OCI-LY1 (cell line): Measurements from ENCODE around the gene RIN1.

Experiments
- H2AFZ ChIP-seq: fragments of 200-600 bp; sonication (generic), shearing (Covaris generic); 2 replicates; pipeline ENCODE4 v1.6.0; 2014; ENCODE audit warnings: antibody characterized with exemption, mild to moderate bottlenecking, low read length
- H3F3A ChIP-seq: fragments of 200-600 bp; sonication (generic), shearing (Covaris generic); 2 replicates; pipeline ENCODE4 v1.6.0; 2014; ENCODE audit warnings: mild to moderate bottlenecking, antibody characterized with exemption, low read length, moderate library complexity; ENCODE audit not compliant: insufficient read depth
- H3K27ac ChIP-seq: fragments of 200-600 bp; sonication (generic); 2 replicates; pipeline ENCODE4 v1.5.1; 2014; ENCODE audit warnings: low read length, mixed run types, mild to moderate bottlenecking, low read depth; ENCODE audit not compliant: poor library complexity, severe bottlenecking
- H3K27me3 ChIP-seq: fragments of 200-600 bp; sonication (generic); 2 replicates; pipeline ENCODE4 v1.6.0; 2014; ENCODE audit warnings: antibody characterized with exemption, mild to moderate bottlenecking, low read length, moderate library complexity; ENCODE audit not compliant: insufficient read depth
- H3K36me3 ChIP-seq: fragments of 200-600 bp; sonication (generic); 2 replicates; pipeline ENCODE4 v1.6.1; 2014; ENCODE audit warnings: mild to moderate bottlenecking, antibody characterized with exemption, low read length, moderate library complexity, mixed read lengths; ENCODE audit not compliant: insufficient read depth
- H3K4me1 ChIP-seq: fragments of 200-600 bp; sonication (generic); 2 replicates; pipeline ENCODE4 v1.5.1; 2014; ENCODE audit warnings: mild to moderate bottlenecking, low read length, moderate library complexity; ENCODE audit not compliant: insufficient read depth, severe bottlenecking
- H3K4me2 ChIP-seq: fragments of 200-600 bp; sonication (generic), shearing (Covaris generic); 2 replicates; pipeline ENCODE4 v1.6.1; 2014; ENCODE audit warnings: low read length
- H3K4me3 ChIP-seq: fragments of 200-600 bp; sonication (generic); 2 replicates; pipeline ENCODE4 v1.5.1; 2014; ENCODE audit warnings: low read length, low read depth, mild to moderate bottlenecking, mixed read lengths; ENCODE audit not compliant: poor library complexity, severe bottlenecking
- H3K79me2 ChIP-seq: fragments of 200-600 bp; shearing (Covaris generic); 2 replicates; pipeline ENCODE4 v1.6.1; 2016; ENCODE audit warnings: mixed run types, low read length, mixed read lengths; ENCODE audit not compliant: insufficient read depth
- H3K9ac ChIP-seq: fragments of 200-600 bp; sonication (generic), shearing (Covaris generic); 2 replicates; pipeline ENCODE4 v1.6.1; 2014; ENCODE audit warnings: mild to moderate bottlenecking, low read length, mixed read lengths
- H3K9me2 ChIP-seq: fragments of 200-600 bp; sonication (generic), shearing (Covaris generic); 2 replicates; pipeline ENCODE4 v1.6.1; 2014; ENCODE audit warnings: low read depth, mild to moderate bottlenecking, low read length, mixed read lengths
- H3K9me3 ChIP-seq: fragments of 200-600 bp; shearing (Covaris generic); 2 replicates; pipeline ENCODE4 v1.6.1; 2014; ENCODE audit warnings: low read length, mixed read lengths
- H4K20me1 ChIP-seq: fragments of 200-600 bp; sonication (generic), shearing (Covaris generic); 2 replicates; pipeline ENCODE4 v1.6.0; 2016; ENCODE audit warnings: mild to moderate bottlenecking, low read length; ENCODE audit not compliant: insufficient read depth
- CTCF ChIP-seq: fragments of 200-600 bp; sonication (generic), shearing (Covaris generic); IDR thresholded peaks from 2 replicates; pipeline ENCODE4 v1.5.1; 2017; ENCODE audit warnings: mild to moderate bottlenecking, antibody characterized with exemption, low read length, moderate library complexity, mixed read lengths
- EZH2 ChIP-seq: fragments of 200-600 bp; sonication (generic), shearing (Covaris generic); IDR thresholded peaks from 2 replicates; pipeline ENCODE4 v1.8.0; 2017; ENCODE audit warnings: borderline replicate concordance, mixed run types, mild to moderate bottlenecking, antibody characterized with exemption, low read length, moderate library complexity, mixed read lengths

The RIN1 gene

DNA sequence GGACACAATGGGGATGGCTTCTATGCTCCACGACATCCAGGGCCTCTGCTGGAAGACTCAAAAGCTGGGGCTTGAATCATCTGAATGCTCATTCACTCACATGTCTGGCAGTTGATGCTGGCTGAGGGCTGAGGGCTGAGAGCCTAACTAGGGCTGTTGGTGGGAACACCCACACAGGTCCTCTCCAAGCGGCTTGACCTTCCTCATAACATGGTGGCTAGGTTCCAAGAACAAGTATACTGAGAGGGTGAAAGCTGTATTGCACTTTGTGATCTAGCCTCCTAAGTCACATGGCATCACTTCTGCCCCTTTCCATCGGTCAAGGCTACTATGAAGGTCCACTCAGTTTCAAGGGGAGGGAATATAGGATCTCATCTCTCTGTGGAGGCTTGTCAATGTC is 37.0 kb downstream of the RIN1 start:
- no peaks in the 10 kb centered on the region for H3F3A ChIP-seq
- H3K4me2 ChIP-seq, result no peak overlapping the region
- no peak overlapping the region for H3K4me3 ChIP-seq
- H3K27ac ChIP-seq, result no peak overlapping the region
- peaks cover 8% of the 10 kb centered on the region; the same call in 1 of the 2 replicates for H3K27me3 ChIP-seq
- H3K36me3 ChIP-seq, result no peaks in the 10 kb centered on the region
- no peaks in the 10 kb centered on the region for H3K79me2 ChIP-seq
- H3K9ac ChIP-seq, result no peak overlapping the region
- H2AFZ ChIP-seq, result no peak overlapping the region
- TF ChIP-seq CTCF, result no peak
- TF ChIP-seq EZH2, result no peak
- H4K20me1 ChIP-seq, result no peaks in the 10 kb centered on the region
- no peaks in the 10 kb centered on the region for H3K9me2 ChIP-seq
- no peaks in the 10 kb centered on the region for H3K9me3 ChIP-seq
- no peaks in the 10 kb centered on the region for H3K4me1 ChIP-seq

DNA sequence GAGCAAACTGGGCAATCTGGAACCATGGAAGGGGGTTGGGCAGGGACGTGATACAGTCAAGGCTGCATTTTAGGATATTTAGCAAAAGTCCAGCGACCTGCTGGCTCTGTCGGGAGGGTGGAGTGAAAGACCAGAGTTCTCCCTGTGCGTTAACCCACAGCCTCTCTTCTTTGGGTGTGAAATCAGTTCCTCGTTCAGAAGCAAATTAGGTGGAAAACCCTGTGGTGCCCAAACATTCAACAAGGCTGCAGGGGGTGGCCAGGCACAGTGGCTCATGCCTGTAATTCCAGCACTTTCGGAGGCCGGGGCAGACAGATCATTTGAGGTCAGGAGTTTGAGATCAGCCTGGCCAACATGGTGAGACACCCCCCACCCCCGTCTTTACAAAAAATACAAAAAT is 38.6 kb downstream of the RIN1 start:
- no peaks in the 10 kb centered on the region for H3K9me2 ChIP-seq
- H3K4me1 ChIP-seq, result no peaks in the 10 kb centered on the region
- H3K9me3 ChIP-seq, result no peaks in the 10 kb centered on the region
- no peaks in the 10 kb centered on the region for H3F3A ChIP-seq
- H3K9ac ChIP-seq, result no peak overlapping the region
- H3K4me3 ChIP-seq, result no peak overlapping the region
- no peaks in the 10 kb centered on the region for H3K36me3 ChIP-seq
- H3K79me2 ChIP-seq, result no peaks in the 10 kb centered on the region
- no peak for TF ChIP-seq EZH2
- no peak for TF ChIP-seq CTCF
- no peak overlapping the region for H3K27ac ChIP-seq
- H4K20me1 ChIP-seq, result no peaks in the 10 kb centered on the region
- H2AFZ ChIP-seq, result no peak overlapping the region
- H3K4me2 ChIP-seq, result no peak overlapping the region
- peaks cover 6% of the 10 kb centered on the region; the same call in 1 of the 2 replicates for H3K27me3 ChIP-seq

DNA sequence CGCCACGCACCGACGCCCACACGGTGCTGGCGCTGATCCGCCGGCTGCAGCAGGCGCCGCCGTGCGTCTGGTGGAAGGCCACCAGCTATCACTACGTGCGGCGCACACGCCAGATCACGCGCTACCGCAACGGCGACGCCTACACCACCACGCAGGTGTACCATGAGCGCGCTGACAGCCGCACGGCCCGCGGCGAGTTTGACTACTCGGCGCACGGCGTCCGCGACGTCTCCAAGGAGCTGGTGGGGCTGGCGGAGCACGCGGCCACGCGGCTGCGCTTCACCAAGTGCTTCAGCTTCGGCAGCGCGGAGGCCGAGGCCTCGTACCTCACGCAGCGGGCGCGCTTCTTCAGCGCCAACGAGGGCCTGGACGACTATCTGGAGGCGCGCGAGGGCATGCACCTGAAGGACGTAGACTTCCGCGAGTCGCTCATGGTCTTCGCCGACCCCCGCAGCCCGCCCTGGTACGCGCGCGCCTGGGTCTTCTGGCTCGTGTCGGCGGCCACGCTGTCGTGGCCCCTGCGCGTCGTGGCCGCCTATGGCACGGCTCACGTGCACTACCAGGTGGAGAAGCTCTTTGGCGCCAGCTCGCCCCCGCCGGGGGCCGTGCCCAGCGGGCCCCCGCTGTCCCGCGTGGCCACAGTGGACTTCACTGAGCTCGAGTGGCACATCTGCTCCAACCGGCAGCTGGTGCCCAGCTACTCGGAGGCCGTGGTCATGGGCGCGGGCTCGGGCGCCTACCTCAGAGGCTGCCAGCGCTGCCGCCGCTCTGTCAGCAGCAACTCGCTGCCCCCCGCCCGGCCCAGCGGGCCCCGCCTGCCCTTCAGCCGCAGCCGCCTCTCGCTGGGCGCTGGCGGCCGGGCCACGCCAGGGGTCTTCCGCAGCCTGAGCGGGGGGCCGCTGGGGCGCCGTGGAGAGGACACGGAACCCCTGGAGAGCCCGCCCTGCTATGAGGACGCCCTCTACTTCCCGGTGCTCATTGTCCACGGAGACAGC is 41.3 kb downstream of the RIN1 start:
- H3K27me3 ChIP-seq, result peaks cover 4% of the 10 kb centered on the region; the same call in 1 of the 2 replicates
- no peaks in the 10 kb centered on the region for H3F3A ChIP-seq
- H2AFZ ChIP-seq, result no peak overlapping the region
- no peaks in the 10 kb centered on the region for H3K9me3 ChIP-seq
- no peak overlapping the region for H3K9ac ChIP-seq
- no peaks in the 10 kb centered on the region for H3K79me2 ChIP-seq
- no peak overlapping the region for H3K27ac ChIP-seq
- H3K9me2 ChIP-seq, result no peaks in the 10 kb centered on the region
- H3K36me3 ChIP-seq, result no peaks in the 10 kb centered on the region
- no peak overlapping the region for H3K4me3 ChIP-seq
- no peak overlapping the region for H3K4me2 ChIP-seq
- no peaks in the 10 kb centered on the region for H4K20me1 ChIP-seq
- TF ChIP-seq EZH2, result no peak
- TF ChIP-seq CTCF, result no peak
- H3K4me1 ChIP-seq, result peaks cover 4% of the 10 kb centered on the region
